ENCODE data around the gene KCNMB4.

- TF ChIP-seq CTCF (optimal IDR thresholded peaks at IDR 0.05 in 1 of 3, IDR thresholded peaks at IDR 0.05 in 1 of 3, conservative IDR thresholded peaks at IDR 0.05 in 1 of 3; ENCODE audit: extremely low read depth in 1 of 3, insufficient read depth in 2 of 3, low read length in 3 of 3) (no peak), EZH2 (IDR thresholded peaks at IDR 0.05; ENCODE audit: low read length) (no peak)
Measured at GRCh38 chr12:70448371-70448770, 82.3 kb downstream of the KCNMB4 start.

Measured in keratinocyte (primary cell).